Activated CD4-positive, alpha-beta T cell treated with anti-CD3 and anti-CD28 coated beads, Interleukin-2, amount 50 U/mL, for 48 hours (primary cell): ENCODE data around the gene CEBPA.

Experiments
- DNase-seq, 2 experiments: peaks; one replicate each; pipeline ENCODE4 v3.0.0-alpha.2; 2020

The CEBPA gene

DNA sequence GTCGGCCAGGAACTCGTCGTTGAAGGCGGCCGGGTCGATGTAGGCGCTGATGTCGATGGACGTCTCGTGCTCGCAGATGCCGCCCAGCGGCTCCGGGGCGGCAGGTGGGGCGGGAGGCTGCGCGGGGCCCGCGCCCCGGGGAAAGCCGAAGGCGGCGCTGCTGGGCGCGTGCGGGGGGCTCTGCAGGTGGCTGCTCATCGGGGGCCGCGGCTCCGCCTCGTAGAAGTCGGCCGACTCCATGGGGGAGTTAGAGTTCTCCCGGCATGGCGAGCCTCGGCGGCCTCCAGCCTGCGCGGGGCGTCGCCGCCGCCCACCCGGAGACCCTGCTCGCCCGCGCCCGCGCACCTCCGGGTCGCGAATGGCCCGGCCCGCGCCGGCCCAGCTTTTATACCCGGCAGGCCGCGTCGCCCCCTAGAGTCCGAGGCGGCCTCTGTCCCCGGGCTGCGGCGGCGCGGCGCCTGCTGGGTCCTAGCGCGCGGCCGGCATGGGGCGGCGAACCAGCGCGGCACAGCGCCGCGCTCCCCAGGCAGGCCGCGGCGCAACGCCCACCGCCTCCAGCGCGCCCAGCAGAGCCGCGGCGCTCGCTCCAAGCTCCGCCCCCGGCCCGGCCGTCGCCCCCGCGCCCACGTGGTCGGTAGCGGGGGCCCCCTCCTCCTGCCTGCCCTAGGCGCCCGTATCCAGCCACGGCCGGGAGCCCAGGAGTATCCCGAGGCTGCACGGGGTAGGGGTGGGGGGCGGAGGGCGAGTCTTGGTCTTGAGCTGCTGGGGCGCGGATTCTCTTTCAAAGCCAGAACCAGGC lies at the start of gene CEBPA:
Gene CEBPA (minus strand): TSS at position 360 of the 799 bp plus-strand sequence. CDS start 120 bp downstream, at position 240.
- DNase-seq: peak; percentile 61 to 65

DNA sequence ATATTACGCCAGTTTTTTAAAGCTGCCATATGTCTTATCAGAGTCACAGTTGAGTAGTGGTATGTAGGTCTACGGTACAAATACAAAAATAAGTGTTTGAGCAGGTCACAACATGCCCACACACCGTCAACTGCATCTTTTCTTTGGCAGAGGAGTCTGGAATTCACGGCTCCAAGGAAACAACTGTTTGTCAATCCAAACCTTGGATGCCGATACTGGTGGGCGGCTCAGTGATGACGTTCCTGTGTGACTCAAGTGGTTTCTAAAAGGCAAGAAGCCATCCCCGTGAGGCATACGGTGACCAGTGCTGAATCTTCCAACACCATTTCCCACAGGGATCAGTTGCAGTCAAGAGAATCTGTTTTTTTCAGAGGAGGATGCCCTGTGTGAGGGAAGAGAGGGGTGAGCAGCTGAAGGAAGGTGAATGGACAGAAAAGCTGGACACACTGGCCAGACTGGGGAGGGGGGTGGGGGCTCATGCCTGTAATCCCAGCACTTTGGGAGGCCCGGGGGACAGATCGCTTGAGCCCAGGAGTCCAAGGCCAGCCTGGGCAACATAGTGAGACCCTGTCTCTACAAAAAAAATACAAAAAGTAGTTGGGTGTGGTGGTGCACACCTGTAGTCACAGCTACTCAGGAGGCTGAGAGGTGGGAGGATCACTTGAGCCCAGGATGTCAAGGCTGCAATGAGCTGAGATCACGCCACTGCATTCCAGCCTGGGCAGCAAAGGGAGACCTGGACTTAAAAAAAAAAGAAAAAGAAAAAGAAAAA lies 48.4 kb upstream of the CEBPA start:
- no peak for DNase-seq

DNA sequence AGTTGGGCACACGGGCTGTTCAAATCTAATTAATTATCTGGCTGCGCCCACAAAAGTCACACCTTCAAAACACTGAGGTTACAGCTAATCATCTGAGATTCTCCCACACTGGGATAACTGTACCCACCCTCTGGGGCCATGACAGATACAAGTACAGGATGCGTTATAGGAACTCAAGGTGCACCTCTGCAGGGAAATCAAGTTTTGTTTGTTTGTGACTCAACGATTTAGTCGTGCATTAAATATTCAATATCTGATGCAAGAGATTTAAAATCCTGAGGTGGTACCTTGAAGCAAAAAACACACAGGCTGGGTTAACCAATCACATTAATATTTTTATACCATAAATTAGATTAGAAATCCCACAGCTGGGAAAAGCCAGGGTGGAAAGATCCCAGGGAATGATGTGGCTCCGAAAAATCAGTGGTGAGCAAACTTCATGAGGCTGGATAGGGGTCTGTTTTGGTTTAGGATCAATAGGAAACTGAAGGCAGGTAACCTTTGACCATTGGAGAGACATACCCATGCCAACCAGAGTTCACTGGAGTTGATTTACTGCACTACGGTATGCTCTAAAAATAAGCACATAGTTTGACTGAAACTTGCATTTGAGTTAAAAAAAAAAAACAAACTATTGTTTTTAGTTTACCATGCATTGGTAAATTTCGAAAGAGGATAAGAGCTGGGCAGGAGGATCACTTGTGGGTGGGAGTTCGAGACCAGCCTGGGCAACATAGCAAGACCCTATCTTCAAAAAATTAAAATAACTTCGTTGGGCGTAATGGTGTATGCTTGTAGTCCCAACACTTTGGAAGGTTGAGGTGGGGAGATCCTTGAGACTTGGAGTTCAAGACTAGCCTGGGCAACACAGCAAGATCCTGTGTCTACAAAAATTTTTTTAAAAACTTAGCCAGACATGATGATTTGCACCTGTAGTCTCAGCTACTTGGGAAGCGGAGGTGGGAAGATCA lies 47.3 kb upstream of the CEBPA start:
- no peak for DNase-seq

DNA sequence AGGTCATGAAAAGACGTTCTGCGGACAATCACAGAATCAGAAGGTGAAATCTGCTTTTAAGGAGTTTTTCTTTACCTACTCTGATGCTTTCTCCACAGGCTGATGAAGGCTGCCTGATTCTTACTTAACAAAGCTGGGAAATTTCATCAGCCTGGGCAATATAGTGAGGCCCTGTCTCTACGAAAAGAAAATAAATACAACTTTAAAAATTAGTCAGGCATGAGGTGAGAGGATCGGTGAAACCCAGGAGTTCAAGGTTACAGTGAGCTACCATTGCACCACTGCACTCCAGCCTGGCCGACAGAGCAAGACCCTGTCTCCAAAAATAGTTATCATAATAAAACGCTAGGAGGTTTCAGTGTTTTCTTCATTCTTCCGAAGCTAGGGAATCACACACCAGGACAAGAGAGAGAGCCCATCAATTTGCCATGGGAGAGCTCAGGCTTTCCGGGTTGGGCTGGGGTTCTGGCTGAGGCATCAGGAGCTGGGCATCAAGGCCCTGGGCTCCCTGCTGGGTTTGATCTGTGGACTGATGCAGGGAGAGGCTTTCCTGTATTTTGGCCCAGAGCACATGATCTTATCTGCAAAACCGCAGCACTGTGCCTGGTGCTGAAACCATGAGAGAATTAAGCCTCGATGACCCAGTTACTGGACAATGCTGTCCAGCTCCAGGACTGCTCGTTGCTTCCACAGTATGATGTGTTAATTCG lies 46.1 kb upstream of the CEBPA start:
- no peak for DNase-seq

DNA sequence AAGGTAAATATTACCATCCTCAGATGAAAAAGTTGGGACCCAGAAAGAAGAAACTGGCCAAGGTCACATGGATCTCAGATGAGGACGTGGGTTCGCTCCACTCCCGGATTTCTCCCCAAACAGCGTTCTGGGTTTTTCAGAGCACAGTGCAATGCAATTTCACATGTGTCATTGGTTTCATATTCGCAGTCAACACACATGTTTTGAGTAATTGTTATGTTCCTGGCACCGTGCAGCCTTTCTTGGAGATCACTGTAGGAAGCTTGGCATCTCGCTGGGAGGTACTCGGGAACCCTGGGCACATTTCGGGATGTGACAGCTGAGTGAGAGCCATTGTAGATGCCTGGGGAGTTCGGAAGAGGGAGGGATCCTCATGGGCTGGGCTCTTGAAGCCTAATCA lies 45.0 kb upstream of the CEBPA start:
- no peak for DNase-seq

DNA sequence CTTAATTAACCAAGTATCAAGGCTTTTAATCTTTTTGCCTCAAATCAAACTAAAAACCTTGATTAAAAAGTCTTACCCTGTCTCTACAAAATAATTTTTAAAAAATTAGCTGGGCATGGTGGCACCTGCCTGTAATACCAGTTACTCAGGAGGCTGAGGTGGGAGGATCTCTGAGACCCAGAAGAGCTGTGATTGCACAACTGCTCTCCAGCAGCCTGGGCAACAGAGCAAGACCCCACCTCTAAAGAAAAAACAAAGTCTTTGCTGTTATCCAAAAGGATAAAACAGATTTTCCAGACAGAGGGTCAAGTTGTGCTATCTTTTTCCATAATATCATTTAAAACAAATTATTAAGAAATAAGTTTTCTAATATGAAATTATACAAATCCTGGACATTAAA lies 44.3 kb upstream of the CEBPA start:
- DNase-seq: no peak

DNA sequence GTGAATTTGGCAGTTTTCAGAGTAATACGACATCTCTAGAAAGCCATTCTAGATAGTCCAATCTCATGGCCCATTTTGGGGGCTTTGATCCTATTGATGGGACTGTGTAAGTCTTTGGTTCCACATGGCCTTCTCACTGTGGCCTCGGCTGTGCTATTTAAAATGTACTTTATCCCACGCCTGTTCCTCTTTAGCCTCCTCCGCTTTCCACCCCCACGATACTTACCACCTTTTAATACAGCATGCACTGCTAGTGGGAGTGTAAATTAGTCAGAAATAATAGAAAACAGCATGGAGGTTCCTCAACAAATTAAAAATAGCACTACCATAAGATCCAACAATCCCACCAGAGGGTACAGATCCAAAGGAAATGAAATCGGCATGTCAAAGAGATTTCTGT lies 42.8 kb upstream of the CEBPA start:
- no peak for DNase-seq

DNA sequence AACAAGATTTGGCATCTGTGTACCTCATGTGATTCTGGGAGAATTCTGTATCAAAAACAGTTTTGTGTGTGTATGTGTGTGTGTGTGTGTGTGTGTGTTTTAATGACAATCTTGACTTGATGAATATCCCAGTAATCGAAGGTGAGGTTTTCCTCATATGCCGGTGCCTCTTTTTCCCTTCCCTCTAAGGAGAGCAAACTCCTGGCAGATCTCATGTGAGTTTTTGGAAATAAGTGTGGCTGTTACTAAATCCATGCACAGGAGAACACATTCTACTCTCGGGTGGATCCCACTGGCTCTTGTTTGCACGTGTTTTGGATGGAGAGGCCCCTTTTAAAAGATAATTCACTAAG lies 42.2 kb upstream of the CEBPA start:
- DNase-seq: no peak

DNA sequence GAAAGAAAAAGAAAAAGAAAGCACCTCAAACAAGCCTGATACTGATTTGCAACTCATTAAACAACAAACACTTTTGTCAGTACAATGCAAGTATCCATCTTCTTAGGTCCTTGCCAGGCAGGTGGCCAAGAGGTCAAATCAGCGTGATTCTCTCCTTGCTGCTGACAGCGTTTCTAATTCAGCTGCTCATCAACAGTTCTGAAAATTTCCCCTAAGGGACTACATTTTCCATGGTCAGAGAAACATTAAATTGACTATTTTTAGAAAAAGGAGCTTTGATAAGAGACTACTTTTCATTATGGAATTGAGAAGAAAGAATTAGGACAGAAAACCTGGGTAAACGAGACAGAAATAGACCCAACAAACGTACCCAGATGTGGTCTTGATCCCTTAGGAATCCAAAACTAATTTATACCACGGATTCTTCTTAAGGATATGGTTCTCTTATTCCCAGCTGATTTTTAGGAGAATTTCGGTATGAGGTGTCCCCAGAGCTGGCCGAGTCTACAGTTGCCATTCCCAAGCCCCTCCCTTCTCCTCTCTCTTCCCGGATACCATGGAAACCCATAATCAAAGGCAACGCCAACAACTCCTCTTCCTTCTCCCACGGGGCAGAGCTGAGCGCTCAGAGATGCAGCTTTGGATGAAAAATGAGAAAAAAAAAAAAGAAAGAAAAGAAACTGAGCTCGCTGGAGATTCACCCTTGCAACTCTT lies 41.7 kb upstream of the CEBPA start:
- no peak for DNase-seq

DNA sequence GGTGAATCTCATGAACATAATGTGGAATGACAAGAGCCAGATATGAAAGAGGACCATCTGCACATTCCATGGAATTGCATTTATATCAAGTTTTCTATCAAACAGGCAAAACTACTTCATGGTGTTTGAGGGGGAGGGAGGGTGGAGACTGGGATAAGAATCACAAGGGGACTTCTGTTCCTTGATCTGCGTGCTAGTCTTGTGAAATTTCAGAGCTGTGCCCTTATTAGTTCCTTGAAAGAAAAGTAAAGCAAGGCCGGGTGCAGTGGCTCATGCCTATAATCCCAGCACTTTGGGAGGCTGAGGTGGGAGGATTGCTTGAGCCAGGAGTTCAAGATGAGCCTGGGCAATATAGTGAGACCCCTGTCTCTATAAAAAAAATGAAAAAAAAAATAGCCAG lies 41.0 kb upstream of the CEBPA start:
- no peak for DNase-seq

DNA sequence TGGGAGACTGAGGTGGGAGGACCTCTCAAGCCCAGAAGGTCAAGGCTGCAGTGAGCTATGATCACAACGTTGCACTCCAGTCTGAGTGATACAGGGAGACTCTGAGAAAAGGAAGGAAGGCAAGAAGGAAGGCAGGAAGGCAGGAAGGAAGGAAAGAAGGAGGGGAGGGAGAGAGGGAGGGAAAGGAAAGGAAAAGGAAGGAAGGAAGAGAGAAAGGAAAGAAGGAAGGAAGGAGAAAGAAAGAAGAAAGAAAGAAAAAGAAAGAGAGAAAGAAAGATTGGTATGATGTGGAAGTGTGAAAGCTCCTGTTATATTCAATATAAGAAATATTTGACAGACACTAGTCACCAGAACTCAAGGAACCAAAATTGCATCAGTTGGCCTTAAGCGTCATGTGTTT lies 38.7 kb upstream of the CEBPA start:
- no peak for DNase-seq

DNA sequence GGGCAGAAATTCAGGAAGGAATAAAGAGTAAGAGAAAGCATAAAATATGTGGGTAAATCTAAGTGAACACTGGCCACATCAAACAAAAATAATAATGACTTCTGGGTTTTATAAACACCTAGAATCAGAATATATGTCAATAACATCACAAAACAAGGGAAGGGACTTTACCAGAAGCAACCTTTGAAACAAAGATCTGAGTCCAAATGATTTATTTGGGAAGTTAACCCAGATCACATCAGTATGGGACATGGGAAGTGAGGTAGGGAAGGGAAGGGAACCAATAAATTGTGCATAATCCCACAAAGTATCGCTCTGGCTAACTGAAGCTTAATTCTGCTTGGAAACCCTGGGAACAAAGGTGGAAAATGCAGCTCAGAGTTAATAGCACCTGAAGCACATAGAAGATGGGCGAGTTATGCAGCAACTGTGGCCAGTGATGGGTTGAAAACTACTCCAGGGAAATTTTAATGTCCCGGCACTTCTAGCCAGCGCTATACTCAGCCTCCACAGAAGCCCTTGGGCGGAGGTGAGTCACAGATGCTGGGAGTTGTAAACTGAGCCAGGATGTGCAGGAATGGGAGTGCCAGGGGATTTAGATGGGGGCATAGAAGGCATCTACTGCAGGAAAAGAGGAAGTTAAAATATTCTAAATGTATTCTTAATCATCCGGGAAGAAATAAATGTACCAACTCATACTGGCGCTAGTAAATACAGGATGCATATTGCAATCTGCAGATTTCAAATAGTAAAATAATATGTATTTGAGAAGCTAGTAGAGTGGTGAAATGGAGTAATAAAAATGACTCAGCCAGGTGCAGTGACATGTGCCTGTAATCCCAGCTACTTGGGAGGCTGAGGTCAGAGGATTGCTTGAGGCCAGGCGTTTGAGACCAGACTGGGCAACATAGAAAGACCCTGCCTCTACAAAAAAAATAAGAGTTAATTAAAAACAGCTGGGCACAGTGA lies 37.0 kb upstream of the CEBPA start:
- DNase-seq: no peak

DNA sequence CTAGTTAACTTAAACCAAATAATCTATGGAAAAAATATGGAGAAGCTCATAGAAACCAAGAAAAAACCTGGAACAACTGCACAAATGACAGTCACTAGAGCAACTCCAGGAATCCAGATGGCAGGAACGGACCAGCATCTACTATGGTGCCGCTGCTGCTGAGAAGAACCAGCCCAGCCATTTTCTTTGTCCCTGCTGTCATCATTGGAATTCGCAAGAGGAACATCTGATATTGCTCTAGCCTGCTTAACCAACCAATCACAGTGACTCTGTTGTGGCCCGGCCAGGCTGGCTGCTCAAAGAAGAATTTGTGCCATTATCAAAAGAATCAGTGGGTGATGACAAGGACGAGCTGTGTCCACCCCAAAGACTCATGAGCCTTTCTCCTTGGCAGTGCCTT lies 33.1 kb upstream of the CEBPA start:
- no peak for DNase-seq

DNA sequence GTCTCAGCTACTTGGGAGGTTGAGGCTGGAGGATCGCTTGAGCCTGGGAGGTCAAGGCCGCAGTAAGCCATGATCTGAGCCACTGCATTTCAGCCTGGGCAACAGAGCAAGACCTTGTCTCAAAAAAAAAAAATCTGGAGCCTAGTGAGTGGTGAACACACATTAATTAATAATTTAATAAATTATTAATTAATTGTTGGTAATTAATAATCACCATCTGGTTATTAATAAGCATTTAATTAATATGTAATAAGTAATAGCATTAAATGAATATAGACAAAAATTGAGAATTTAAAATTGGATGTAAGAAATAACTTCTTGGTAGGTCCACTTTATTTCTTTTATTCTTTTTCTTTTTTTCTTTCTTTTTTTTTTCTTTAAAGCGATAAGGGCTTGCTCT lies 31.9 kb upstream of the CEBPA start:
- no peak for DNase-seq

DNA sequence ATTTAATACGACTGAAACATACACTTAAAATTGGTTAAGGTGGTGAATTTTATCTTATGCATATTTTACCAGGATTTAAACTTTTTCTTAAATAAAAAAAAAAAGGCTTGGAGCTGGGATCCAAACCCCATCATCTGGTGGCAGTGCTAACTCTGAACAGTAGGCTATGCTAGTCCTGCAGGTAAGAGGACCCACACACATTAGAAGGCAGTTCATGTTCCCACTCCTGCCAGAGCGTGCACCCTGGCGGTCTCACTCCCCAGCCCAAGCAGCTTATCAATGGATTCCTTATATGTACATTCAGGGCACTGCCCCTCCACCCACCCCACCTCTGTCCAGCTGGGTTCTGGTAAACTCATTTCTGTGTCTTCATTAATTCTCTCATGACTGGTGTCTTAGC lies 31.3 kb upstream of the CEBPA start:
- DNase-seq: no peak

DNA sequence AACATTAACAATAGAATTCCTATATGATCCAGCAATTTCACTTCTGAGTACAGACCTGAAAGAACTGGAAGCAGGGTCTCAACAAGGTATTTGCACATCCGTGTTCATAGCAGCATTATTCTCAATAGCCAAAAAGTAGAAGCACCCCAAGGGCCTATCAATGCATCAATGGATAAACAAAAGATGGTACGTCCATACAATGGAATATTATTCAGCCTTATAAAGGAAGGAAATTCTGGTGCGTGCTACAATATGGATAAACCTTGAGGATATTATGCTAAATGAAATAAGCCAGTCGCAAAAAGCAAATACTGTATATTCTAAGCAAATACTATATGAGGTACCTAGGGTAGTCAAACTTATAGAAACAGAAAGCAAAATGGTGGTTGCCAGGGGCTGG lies 30.8 kb upstream of the CEBPA start:
- no peak for DNase-seq

DNA sequence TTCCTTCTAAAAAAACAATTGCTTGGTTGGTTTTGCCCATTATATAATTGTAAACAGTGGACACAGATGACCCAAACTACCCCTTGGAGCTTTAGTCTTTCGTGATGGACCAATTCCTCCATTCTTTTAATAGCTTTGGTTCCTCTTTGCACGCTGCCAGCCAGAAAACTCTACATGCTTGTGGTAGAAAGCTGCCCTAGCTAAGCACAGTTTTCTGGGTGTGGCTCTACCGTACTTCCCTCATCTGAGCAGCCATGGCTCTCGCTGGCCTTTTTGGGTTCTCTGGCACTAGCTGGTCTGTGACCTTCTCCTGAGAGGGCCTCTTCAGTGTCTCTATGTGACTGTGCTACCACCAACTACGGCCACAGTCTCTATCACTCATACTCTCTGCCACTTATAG lies 29.9 kb upstream of the CEBPA start:
- DNase-seq: no peak

DNA sequence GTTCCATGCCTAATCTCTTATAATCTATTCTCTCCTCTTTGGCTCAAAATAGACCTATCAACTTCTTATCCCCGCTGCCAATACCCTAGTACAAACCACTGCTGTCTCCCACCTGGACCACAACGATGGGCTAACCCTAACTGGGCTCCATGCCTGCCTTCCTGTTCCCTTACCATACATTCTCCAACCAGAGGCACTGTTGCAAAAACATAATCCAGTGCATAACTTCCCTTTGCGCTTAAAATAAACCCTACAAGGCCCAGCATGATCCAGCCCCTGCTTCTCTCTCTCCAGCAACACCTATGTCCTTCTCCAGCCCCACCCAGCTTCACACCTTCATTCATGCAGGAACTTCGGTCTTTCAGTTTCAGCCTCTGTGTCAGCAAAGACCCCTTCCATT lies 27.4 kb upstream of the CEBPA start:
- DNase-seq: no peak

DNA sequence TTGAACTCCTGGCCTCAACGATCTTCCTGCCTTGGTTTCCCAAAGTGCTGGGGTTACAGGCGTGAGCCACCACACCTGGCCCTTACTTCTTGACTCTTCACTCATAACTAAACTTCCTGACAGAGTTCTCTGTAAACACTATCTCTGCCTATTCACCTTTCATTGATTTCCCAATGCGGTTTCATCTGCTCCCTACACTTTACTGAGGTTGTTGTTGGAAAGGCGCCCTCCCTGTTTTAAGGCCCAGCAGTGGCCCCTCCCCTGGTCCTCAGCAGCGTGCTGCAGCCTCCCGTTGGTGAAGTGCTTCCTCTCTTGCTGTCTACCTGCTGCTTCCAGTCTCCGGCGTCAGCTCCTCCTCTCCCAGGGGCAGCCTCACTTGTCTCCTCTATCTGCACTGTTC lies 26.7 kb upstream of the CEBPA start:
- no peak for DNase-seq

DNA sequence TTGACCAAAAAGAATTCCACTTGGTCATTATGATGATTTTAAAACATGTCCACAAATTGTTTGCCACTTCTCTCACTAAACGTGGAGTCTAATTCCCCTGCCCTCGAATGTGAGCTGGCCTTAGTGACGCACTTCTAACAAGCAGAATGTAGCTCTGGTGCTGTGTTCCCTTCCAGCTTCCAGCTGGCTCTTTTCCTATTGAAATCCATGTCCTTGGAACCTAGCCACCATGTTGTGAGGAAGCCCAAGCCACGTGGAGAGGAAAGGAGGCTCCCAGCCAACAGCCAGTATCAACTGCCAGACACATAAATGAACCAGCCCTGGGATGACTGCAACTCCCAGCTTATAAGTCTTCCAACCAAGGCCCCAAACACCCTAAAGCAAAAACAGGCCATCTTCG lies 23.6 kb upstream of the CEBPA start:
- no peak for DNase-seq

DNA sequence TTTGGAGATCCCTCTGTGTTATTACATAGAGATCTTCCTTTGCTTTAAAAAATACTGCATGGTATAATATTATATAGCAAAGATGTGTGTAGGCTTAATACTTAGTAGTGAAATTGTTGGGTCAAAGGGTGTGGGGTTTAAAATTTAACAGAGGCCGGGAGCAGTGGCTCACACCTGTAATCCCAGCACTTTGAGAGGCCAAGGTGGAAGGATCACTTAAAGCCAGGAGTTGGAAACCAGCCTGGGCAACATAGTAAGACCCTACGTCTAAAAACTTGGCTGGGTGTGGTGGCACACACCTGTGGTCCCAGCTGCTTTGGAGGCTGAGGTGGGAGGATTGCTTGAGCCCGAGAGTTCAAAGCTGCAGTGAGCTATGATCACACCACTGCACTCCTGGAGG lies 22.3 kb upstream of the CEBPA start:
- DNase-seq: no peak
